Mesendoderm (in vitro differentiated cells): Measurements from ENCODE around the gene JAG2.

Experiments
- DNase-seq: peaks from one replicate; pipeline ENCODE4 v3.0.0; 2013
- H2AK5ac ChIP-seq: 2 replicates; pipeline ENCODE4 v1.6.1; 2013; ENCODE audit warnings: low read length, inconsistent platforms
- H2BK120ac ChIP-seq: 2 replicates; pipeline ENCODE4 v1.6.1; 2013; ENCODE audit warnings: low read depth, mild to moderate bottlenecking, low read length, moderate library complexity, mixed read lengths
- H2BK15ac ChIP-seq: replicated peaks from 2 replicates; pipeline ENCODE4 v1.6.1; 2013; ENCODE audit warnings: low read depth, mild to moderate bottlenecking, moderate library complexity
- H2BK5ac ChIP-seq: 2 replicates; pipeline ENCODE4 v1.6.1; 2013; ENCODE audit warnings: low read length, inconsistent platforms
- H3K18ac ChIP-seq: 2 replicates; pipeline ENCODE4 v1.6.1; 2013; ENCODE audit warnings: mild to moderate bottlenecking, low read length, mixed read lengths
- H3K23ac ChIP-seq: one replicate; pipeline ENCODE4 v1.6.1; 2013; ENCODE audit warnings: low read length
- H3K27ac ChIP-seq: 2 replicates; pipeline ENCODE4 v1.5.1; 2013; ENCODE audit warnings: low read depth, mild to moderate bottlenecking, inconsistent platforms, low read length, moderate library complexity
- H3K27me3 ChIP-seq: 2 replicates; pipeline ENCODE4 v1.6.1; 2013; ENCODE audit warnings: low read length, control low read depth, mild to moderate bottlenecking, inconsistent platforms; ENCODE audit not compliant: insufficient read depth, poor library complexity
- H3K36me3 ChIP-seq: 2 replicates; pipeline ENCODE4 v1.6.1; 2013; ENCODE audit warnings: low read length, inconsistent platforms; ENCODE audit not compliant: control insufficient read depth, insufficient read depth
- H3K4ac ChIP-seq: one replicate; pipeline ENCODE4 v1.6.1; 2013; ENCODE audit warnings: low read depth, mild to moderate bottlenecking, low read length, moderate library complexity
- H3K4me1 ChIP-seq: 2 replicates; pipeline ENCODE4 v1.6.1; 2013; ENCODE audit warnings: low read depth, low read length, inconsistent platforms; ENCODE audit not compliant: control insufficient read depth
- H3K4me2 ChIP-seq: 2 replicates; pipeline ENCODE4 v1.6.1; 2013; ENCODE audit warnings: low read length
- H3K4me3 ChIP-seq: 2 replicates; pipeline ENCODE4 v1.5.1; 2013; ENCODE audit warnings: mild to moderate bottlenecking, low read length
- H3K56ac ChIP-seq: one replicate; pipeline ENCODE4 v1.6.1; 2013; ENCODE audit warnings: low read length
- H3K79me1 ChIP-seq: 2 replicates; pipeline ENCODE4 v1.6.1; 2013; ENCODE audit warnings: low read length, inconsistent platforms
- H3K79me2 ChIP-seq: 2 replicates; pipeline ENCODE4 v1.6.1; 2013; ENCODE audit warnings: mild to moderate bottlenecking, low read length; ENCODE audit not compliant: control insufficient read depth, insufficient read depth
- H3K9ac ChIP-seq: 2 replicates; pipeline ENCODE4 v1.6.1; 2013; ENCODE audit warnings: low read length, inconsistent platforms
- H4K5ac ChIP-seq: one replicate; pipeline ENCODE4 v1.6.1; 2013; ENCODE audit warnings: low read length
- H4K8ac ChIP-seq: one replicate; pipeline ENCODE4 v1.6.1; 2013; ENCODE audit warnings: low read depth, mild to moderate bottlenecking, control low read depth, low read length, moderate library complexity
- WGBS: extraction: QIAGEN DNeasy Blood & Tissue Kit; methylation state at CpG from one replicate; pipeline ENCODE4 v1.1.7; 2013; ENCODE audit warnings: low lambda C conversion rate, missing lambda C conversion rate; ENCODE audit not compliant: insufficient coverage; ENCODE audit errors: extremely low coverage; 5-methylcytosine and 5-hydroxymethylcytosine counted together

JAG2 gene

GRCh38 chr14:105168979-105169507 is 467 bp upstream of the JAG2 start:
- Histone ChIP-seq H4K5ac (no peak overlapping the region), H3K23ac (no peak overlapping the region), H3K4me3 (no peak overlapping the region), H2BK120ac (no peak overlapping the region), H2BK5ac (no peak overlapping the region), H4K8ac (no peak overlapping the region), H3K27ac (no peak overlapping the region), H2AK5ac (no peak overlapping the region), H3K79me1 (no peaks in the 10 kb centered on the region), H2BK15ac (no peak overlapping the region), H3K4me1 (no peaks in the 10 kb centered on the region), H3K4ac (no peak overlapping the region), H3K36me3 (no peaks in the 10 kb centered on the region), H3K79me2 (no peaks in the 10 kb centered on the region), H3K18ac (no peak overlapping the region), H3K56ac (peak overlapping the region; percentile 42), H3K4me2 (peak overlapping the region; percentile 19), H3K27me3 (no peaks in the 10 kb centered on the region), H3K9ac (no peak overlapping the region)
- peak; percentile 53 for DNase-seq
- no CpG with 5 or more reads among the region's 54 CpGs for WGBS

- Histone ChIP-seq H2BK15ac (no peak overlapping the region), H4K5ac (no peak overlapping the region), H3K27me3 (no peaks in the 10 kb centered on the region), H2BK5ac (no peak overlapping the region), H3K56ac (peak overlapping the region; percentile 73), H3K27ac (no peak overlapping the region), H3K36me3 (no peaks in the 10 kb centered on the region), H2BK120ac (no peak overlapping the region), H3K23ac (no peak overlapping the region), H3K4me1 (no peaks in the 10 kb centered on the region), H3K4ac (no peak overlapping the region), H4K8ac (no peak overlapping the region), H3K4me2 (peak overlapping the region; percentile 56), H3K18ac (no peak overlapping the region), H3K4me3 (no peak overlapping the region), H3K79me1 (no peaks in the 10 kb centered on the region), H3K79me2 (no peaks in the 10 kb centered on the region), H3K9ac (peak overlapping the region; percentile 36), H2AK5ac (no peak overlapping the region)
- DNase-seq = no peak
- WGBS = no CpG with 5 or more reads among the region's 46 CpGs
Observed at GRCh38 chr14:105168093-105168420, 519 bp downstream of the JAG2 start.

- peak; percentile 14 for DNase-seq
- H2BK120ac ChIP-seq = no peak overlapping the region
- H3K36me3 ChIP-seq = no peaks in the 10 kb centered on the region
Observed at GRCh38 chr14:105167303-105168092, 1.1 kb downstream of the JAG2 start.

GRCh38 chr14:105166571-105167302 is 1.8 kb downstream of the JAG2 start:
- H4K5ac ChIP-seq = no peak overlapping the region
- no peak for DNase-seq
- no peak overlapping the region for H3K23ac ChIP-seq
- H2BK120ac ChIP-seq = no peak overlapping the region
- no peak overlapping the region for H4K8ac ChIP-seq
- WGBS = no CpG with 5 or more reads among the region's 22 CpGs
- no peaks in the 10 kb centered on the region for H3K27me3 ChIP-seq
- no peak overlapping the region for H3K27ac ChIP-seq
- H3K4me3 ChIP-seq = no peak overlapping the region
- H2BK5ac ChIP-seq = no peak overlapping the region
- no peaks in the 10 kb centered on the region for H3K4me1 ChIP-seq
- no peak overlapping the region for H2BK15ac ChIP-seq
- H3K18ac ChIP-seq = no peak overlapping the region
- H3K36me3 ChIP-seq = no peaks in the 10 kb centered on the region
- no peak overlapping the region for H3K9ac ChIP-seq
- no peak overlapping the region for H2AK5ac ChIP-seq
- H3K79me2 ChIP-seq = no peaks in the 10 kb centered on the region
- H3K79me1 ChIP-seq = no peaks in the 10 kb centered on the region
- no peak overlapping the region for H3K56ac ChIP-seq
- H3K4me2 ChIP-seq = no peak overlapping the region
- H3K4ac ChIP-seq = no peak overlapping the region

More at GRCh38 chr14:105167303-105168092, 1.1 kb downstream of the JAG2 start:
- no peak overlapping the region for H4K8ac ChIP-seq
- H3K4me3 ChIP-seq = no peak overlapping the region
- no peaks in the 10 kb centered on the region for H3K4me1 ChIP-seq
- no peak overlapping the region for H3K27ac ChIP-seq
- no peak overlapping the region for H2AK5ac ChIP-seq
- no peak overlapping the region for H3K18ac ChIP-seq
- peak overlapping the region; percentile 56 for H3K4me2 ChIP-seq
- no peak overlapping the region for H4K5ac ChIP-seq
- H3K23ac ChIP-seq = no peak overlapping the region
- H3K9ac ChIP-seq = peak overlapping the region; percentile 36
- peak overlapping the region; percentile 73 for H3K56ac ChIP-seq
- H3K79me1 ChIP-seq = no peaks in the 10 kb centered on the region
- H2BK5ac ChIP-seq = no peak overlapping the region
- H3K79me2 ChIP-seq = no peaks in the 10 kb centered on the region
- no peak overlapping the region for H2BK15ac ChIP-seq
- no peaks in the 10 kb centered on the region for H3K27me3 ChIP-seq
- no CpG with 5 or more reads among the region's 116 CpGs for WGBS
- H3K4ac ChIP-seq = no peak overlapping the region

GRCh38 chr14:105165761-105166485 is 2.7 kb downstream of the JAG2 start:
- Histone ChIP-seq H3K27ac (no peak overlapping the region), H2BK15ac (no peak overlapping the region), H4K5ac (no peak overlapping the region), H3K4me2 (no peak overlapping the region), H3K79me2 (no peaks in the 10 kb centered on the region), H3K4me3 (no peak overlapping the region), H3K4me1 (no peaks in the 10 kb centered on the region), H2AK5ac (no peak overlapping the region), H3K27me3 (no peaks in the 10 kb centered on the region), H3K79me1 (no peaks in the 10 kb centered on the region), H4K8ac (no peak overlapping the region), H2BK120ac (no peak overlapping the region), H3K36me3 (no peaks in the 10 kb centered on the region), H3K18ac (no peak overlapping the region), H3K9ac (no peak overlapping the region), H3K56ac (no peak overlapping the region), H3K23ac (no peak overlapping the region), H3K4ac (no peak overlapping the region), H2BK5ac (no peak overlapping the region)
- no peak for DNase-seq
- WGBS = no CpG with 5 or more reads among the region's 32 CpGs
